Neural cell (in vitro differentiated cells): ENCODE results near the gene UTP14A. TPM values are rescaled to one million over a fixed set of nuclear protein-coding genes. Genes with fewer than 3 reads are reported as not detected.

Experiments
- H2AFZ ChIP-seq: fragments of 200-600, 300-800 bp; sonication (generic), shearing (Covaris generic); 2 replicates; pipeline ENCODE4 v1.6.0; 2014; ENCODE audit warnings: low read depth, mild to moderate bottlenecking, antibody characterized with exemption, low read length, moderate library complexity
- H3F3A ChIP-seq: fragments of 200-600 bp; shearing (Covaris generic); 2 replicates; pipeline ENCODE4 v1.6.1; 2016; ENCODE audit warnings: mild to moderate bottlenecking, moderate library complexity, mixed read lengths, antibody characterized with exemption, low read length; ENCODE audit not compliant: insufficient read depth, poor library complexity, severe bottlenecking
- H3K27ac ChIP-seq: fragments of 200-600, 300-800 bp; sonication (generic), shearing (Covaris generic); 2 replicates; pipeline ENCODE4 v1.5.1; 2014; ENCODE audit warnings: mild to moderate bottlenecking, low read length, moderate library complexity
- H3K27me3 ChIP-seq: fragments of 300-800, 200-600 bp; sonication (generic), shearing (Covaris generic); 2 replicates; pipeline ENCODE4 v1.6.0; 2014; ENCODE audit warnings: mild to moderate bottlenecking, low read depth, low read length, moderate library complexity; ENCODE audit not compliant: insufficient read depth
- H3K36me3 ChIP-seq: fragments of 300-800, 200-600 bp; sonication (generic), shearing (Covaris generic); 2 replicates; pipeline ENCODE4 v1.5.1; 2014; ENCODE audit warnings: mild to moderate bottlenecking, antibody characterized with exemption, low read length, moderate library complexity; ENCODE audit not compliant: insufficient read depth
- H3K4me2 ChIP-seq: fragments of 300-800, 200-600 bp; sonication (generic), shearing (Covaris generic); 2 replicates; pipeline ENCODE4 v1.6.0; 2014; ENCODE audit warnings: mild to moderate bottlenecking, low read length
- H3K4me3 ChIP-seq: fragments of 300-800, 200-600 bp; sonication (generic), shearing (Covaris generic); 2 replicates; pipeline ENCODE4 v1.5.1; 2014; ENCODE audit warnings: mild to moderate bottlenecking, low read length, moderate library complexity
- H3K79me2 ChIP-seq: fragments of 200-600 bp; shearing (Covaris generic); replicated peaks from 2 replicates; pipeline ENCODE4 v1.6.0; 2014; ENCODE audit warnings: mild to moderate bottlenecking, low read length, moderate library complexity; ENCODE audit not compliant: insufficient read depth
- H3K9ac ChIP-seq: fragments of 300-800, 200-600 bp; sonication (generic), shearing (Covaris generic); 2 replicates; pipeline ENCODE4 v1.6.1; 2016; ENCODE audit warnings: mild to moderate bottlenecking, low read length, mixed read lengths
- H3K9me2 ChIP-seq: fragments of 200-600 bp; shearing (Covaris generic); 2 replicates; pipeline ENCODE4 v1.6.1; 2016; ENCODE audit warnings: mild to moderate bottlenecking, low read length, mixed read lengths; ENCODE audit not compliant: insufficient read depth
- H3K9me3 ChIP-seq: fragments of 200-600, 300-800 bp; sonication (generic), shearing (Covaris generic); 2 replicates; pipeline ENCODE4 v1.6.1; 2016; ENCODE audit warnings: mild to moderate bottlenecking, mixed run types, low read length, moderate library complexity, mixed read lengths
- H4K20me1 ChIP-seq: fragments of 200-600 bp; shearing (Covaris generic); 2 replicates; pipeline ENCODE4 v1.6.1; 2016; ENCODE audit warnings: mild to moderate bottlenecking, mixed run types; ENCODE audit not compliant: insufficient read depth
- CTCF ChIP-seq: fragments of 450-650 bp; IDR thresholded peaks from 2 replicates; pipeline ENCODE4 v1.5.1; 2014; ENCODE audit warnings: antibody characterized with exemption, mild to moderate bottlenecking, moderate library complexity; ENCODE audit not compliant: poor library complexity, severe bottlenecking
- EP300 ChIP-seq: fragments of 450-650 bp; conservative IDR thresholded peaks from 2 replicates; pipeline ENCODE4 v1.6.1; 2014; ENCODE audit warnings: antibody characterized with exemption, mild to moderate bottlenecking, moderate library complexity; ENCODE audit not compliant: poor library complexity, severe bottlenecking
- EZH2 ChIP-seq: fragments of 200-600, 300-800 bp; shearing (Covaris generic), sonication (generic); IDR thresholded peaks from 2 replicates; pipeline ENCODE4 v1.6.1; 2014; ENCODE audit warnings: antibody characterized with exemption, low read length, borderline replicate concordance, mild to moderate bottlenecking; ENCODE audit not compliant: insufficient read depth, poor library complexity, severe bottlenecking
- MXI1 ChIP-seq: fragments of 450-650 bp; conservative IDR thresholded peaks from 2 replicates; pipeline ENCODE4 v1.6.1; 2014; ENCODE audit warnings: antibody characterized with exemption, mild to moderate bottlenecking; ENCODE audit not compliant: poor library complexity, severe bottlenecking
- POLR2AphosphoS5 ChIP-seq: IDR thresholded peaks from 2 replicates; pipeline ENCODE4 v1.6.1; 2012
- RAD21 ChIP-seq: fragments of 450-650 bp; conservative IDR thresholded peaks from 2 replicates; pipeline ENCODE4 v1.6.1; 2014; ENCODE audit warnings: antibody characterized with exemption, mild to moderate bottlenecking, moderate library complexity
- REST ChIP-seq: IDR thresholded peaks from 2 replicates; pipeline ENCODE4 v1.6.1; 2012; ENCODE audit warnings: borderline replicate concordance
- SMC3 ChIP-seq: fragments of 450-650 bp; conservative IDR thresholded peaks from 2 replicates; pipeline ENCODE4 v1.6.1; 2014; ENCODE audit warnings: antibody characterized with exemption, mild to moderate bottlenecking, moderate library complexity; ENCODE audit not compliant: poor library complexity
- TAF1 ChIP-seq: IDR thresholded peaks from 2 replicates; pipeline ENCODE4 v1.6.1; 2012; ENCODE audit warnings: low read depth
- polyA plus RNA-seq: library from polyadenylated mRNA; depleted of rRNA; stranded (reverse); fragments of >200 nt; gene quantifications from 2 replicates; pipeline ENCODE4 v1.2.3, GENCODE V29; 2014

Gene UTP14A
- polyA plus RNA-seq, 1 donor from 2014 or later = 10.5 TPM

- Histone ChIP-seq H3K27me3 (no peaks in the 10 kb centered on the region), H3K9ac (no peak overlapping the region), H3K9me3 (no peaks in the 10 kb centered on the region), H4K20me1 (no peaks in the 10 kb centered on the region), H3K4me2 (no peak overlapping the region), H3K27ac (no peak overlapping the region), H3K36me3 (no peaks in the 10 kb centered on the region), H2AFZ (no peak overlapping the region), H3K9me2 (no peaks in the 10 kb centered on the region), H3F3A (no peaks in the 10 kb centered on the region), H3K79me2 (no peaks in the 10 kb centered on the region), H3K4me3 (no peak overlapping the region)
- TF ChIP-seq TAF1 = no peak
- no peak for TF ChIP-seq MXI1
- TF ChIP-seq EP300 = no peak
- TF ChIP-seq EZH2 = no peak
- TF ChIP-seq SMC3 = no peak
- TF ChIP-seq RAD21 = no peak
- no peak for TF ChIP-seq CTCF
- TF ChIP-seq REST = no peak
- TF ChIP-seq POLR2AphosphoS5 = no peak
Observed at GRCh38 chrX:129872524-129872923, 33.4 kb upstream of the UTP14A start.

- H2AFZ ChIP-seq = no peak overlapping the region
- no peak for TF ChIP-seq POLR2AphosphoS5
- TF ChIP-seq REST = no peak
- no peak for TF ChIP-seq CTCF
Observed at GRCh38 chrX:129875669-129876068, 30.3 kb upstream of the UTP14A start.

More at GRCh38 chrX:129875669-129876068, 30.3 kb upstream of the UTP14A start:
- no peaks in the 10 kb centered on the region for H3K9me3 ChIP-seq
- H3K27ac ChIP-seq = no peak overlapping the region
- H3K36me3 ChIP-seq = no peaks in the 10 kb centered on the region
- H4K20me1 ChIP-seq = no peaks in the 10 kb centered on the region
- no peaks in the 10 kb centered on the region for H3K9me2 ChIP-seq
- no peaks in the 10 kb centered on the region for H3K27me3 ChIP-seq
- no peak overlapping the region for H3K4me2 ChIP-seq
- no peak overlapping the region for H3K4me3 ChIP-seq
- H3K79me2 ChIP-seq = no peaks in the 10 kb centered on the region
- no peak overlapping the region for H3K9ac ChIP-seq
- no peaks in the 10 kb centered on the region for H3F3A ChIP-seq
